Nephron (organoid): Measurements from ENCODE around the gene SPATA25.

ENCODE experiments used
- H3K27ac Mint-ChIP-seq, 3 experiments: 2 replicates each; pipeline ENCODE4 v1.8.0; 2020; ENCODE audit warnings: mixed read lengths in 3 of 3, mild to moderate bottlenecking in 2 of 3, moderate library complexity in 1 of 3
- H3K27me3 Mint-ChIP-seq: 2 replicates; pipeline ENCODE4 v1.8.0; 2021; ENCODE audit warnings: low read depth, mild to moderate bottlenecking, moderate library complexity, mixed read lengths
- H3K36me3 Mint-ChIP-seq: 2 replicates; pipeline ENCODE4 v1.8.0; 2020; ENCODE audit warnings: low read depth, mixed read lengths
- H3K4me1 Mint-ChIP-seq: 2 replicates; pipeline ENCODE4 v1.8.0; 2020; ENCODE audit warnings: mixed read lengths
- H3K4me3 Mint-ChIP-seq, 3 experiments: 2 replicates each; pipeline ENCODE4 v1.8.0; 2020; ENCODE audit warnings: mild to moderate bottlenecking in 3 of 3, mixed read lengths in 3 of 3, moderate library complexity in 2 of 3
- H3K9me3 Mint-ChIP-seq: 2 replicates; pipeline ENCODE4 v1.8.0; 2020; ENCODE audit warnings: mixed read lengths
- CTCF ChIP-seq, 3 experiments: fragments of 200-600 bp; sonication (generic); IDR thresholded peaks; one replicate each; pipeline ENCODE4 v1.5.0; 2021; ENCODE audit warnings: antibody characterized with exemption in 3 of 3; ENCODE audit not compliant: unreplicated experiment in 3 of 3

Gene SPATA25

GRCh38 chr20:45909336-45909808 is 21.9 kb upstream of the SPATA25 start:
- Mint-ChIP-seq H3K36me3 (peaks cover 37% of the 10 kb centered on the region), H3K4me1 (peaks cover 13% of the 10 kb centered on the region), H3K4me3 (peak overlapping the region in 2 of 3 experiments; percentile 19 to 28), H3K27ac (no peak overlapping the region), H3K27me3 (no peaks in the 10 kb centered on the region), H3K9me3 (no peaks in the 10 kb centered on the region)
- no peak for TF ChIP-seq CTCF (IDR thresholded peaks at IDR 0.05; ENCODE audit: unreplicated experiment in 3 of 3)

- Mint-ChIP-seq H3K9me3 (no peaks in the 10 kb centered on the region), H3K27me3 (no peaks in the 10 kb centered on the region), H3K4me3 (no peak overlapping the region), H3K36me3 (peaks cover 43% of the 10 kb centered on the region), H3K27ac (no peak overlapping the region), H3K4me1 (peaks cover 11% of the 10 kb centered on the region)
- TF ChIP-seq CTCF (IDR thresholded peaks at IDR 0.05; ENCODE audit: unreplicated experiment in 3 of 3): no peak
Observed at GRCh38 chr20:45908084-45908483, 20.7 kb upstream of the SPATA25 start.

DNA sequence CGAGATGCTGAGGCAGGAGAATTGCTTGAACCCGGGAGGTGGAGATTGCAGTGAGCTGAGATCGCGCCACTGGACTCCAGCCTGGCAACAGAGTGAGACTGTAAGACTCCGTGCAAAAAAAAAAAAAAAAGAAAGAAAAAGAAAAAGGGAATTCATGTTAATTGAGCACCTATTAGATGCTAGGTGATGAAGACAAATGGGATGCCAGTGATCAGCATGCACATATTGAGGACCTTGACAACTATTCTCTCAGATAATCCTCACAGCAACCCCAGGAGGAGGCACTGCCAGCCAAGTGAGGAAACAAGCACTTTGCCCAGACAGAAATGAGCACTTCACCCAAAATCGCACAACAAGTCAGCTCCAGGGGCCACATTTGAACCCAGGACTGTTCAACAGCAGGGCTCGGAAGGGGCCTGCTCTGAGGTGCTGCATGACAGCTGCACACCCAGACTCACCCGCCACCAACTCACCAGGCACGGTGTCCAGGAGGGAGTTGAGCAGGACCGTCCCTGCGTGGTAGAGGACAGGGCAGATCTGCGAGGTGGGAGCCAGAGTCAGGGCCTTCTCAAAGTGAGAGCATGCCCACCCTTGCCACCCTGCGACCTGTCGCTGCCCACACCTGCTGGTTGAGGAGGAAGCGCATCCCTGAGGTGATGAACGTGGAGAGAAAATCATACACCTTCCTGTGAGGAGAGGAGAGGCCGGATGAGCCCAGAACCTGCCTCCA is 20.0 kb upstream of the SPATA25 start:
- no peak for TF ChIP-seq CTCF (IDR thresholded peaks at IDR 0.05; ENCODE audit: unreplicated experiment in 3 of 3)
- Mint-ChIP-seq H3K36me3 (peaks cover 44% of the 10 kb centered on the region), H3K9me3 (no peaks in the 10 kb centered on the region), H3K4me3 (no peak overlapping the region), H3K4me1 (peaks cover 9% of the 10 kb centered on the region), H3K27me3 (no peaks in the 10 kb centered on the region), H3K27ac (no peak overlapping the region)

- Mint-ChIP-seq H3K27ac (no peak overlapping the region), H3K4me3 (no peak overlapping the region), H3K36me3 (peaks cover 41% of the 10 kb centered on the region), H3K4me1 (peaks cover 3% of the 10 kb centered on the region), H3K27me3 (no peaks in the 10 kb centered on the region), H3K9me3 (no peaks in the 10 kb centered on the region)
- TF ChIP-seq CTCF (IDR thresholded peaks at IDR 0.05; ENCODE audit: unreplicated experiment in 3 of 3): no peak
Observed at GRCh38 chr20:45905505-45906079, 18.2 kb upstream of the SPATA25 start.

GRCh38 chr20:45904583-45905504 is 17.4 kb upstream of the SPATA25 start:
- TF ChIP-seq CTCF (IDR thresholded peaks at IDR 0.05; ENCODE audit: unreplicated experiment in 3 of 3): no peak
- H3K4me1 Mint-ChIP-seq: no peaks in the 10 kb centered on the region
- H3K27ac Mint-ChIP-seq: no peak overlapping the region
- H3K4me3 Mint-ChIP-seq: no peak overlapping the region
- peaks cover 39% of the 10 kb centered on the region for H3K36me3 Mint-ChIP-seq
- no peaks in the 10 kb centered on the region for H3K27me3 Mint-ChIP-seq
- no peaks in the 10 kb centered on the region for H3K9me3 Mint-ChIP-seq
